SK-N-SH (cell line): Measurements from ENCODE around the gene RNF4. TPM values are rescaled to one million over a fixed set of nuclear protein-coding genes. Genes with fewer than 3 reads are reported as not detected.

ENCODE experiments used
- EP300 ChIP-seq, 2 experiments: IDR thresholded peaks; 2 replicates each; pipeline versions ENCODE4 v1.4.0 to v1.6.1; 2012; ENCODE audit warnings: borderline replicate concordance in 1 of 2, low read depth in 1 of 2, low read length in 1 of 2
- EZH2phosphoT487 ChIP-seq: fragments of 200-600 bp; sonication (generic); IDR thresholded peaks from 2 replicates; pipeline ENCODE4 v1.6.1; 2017; ENCODE audit warnings: low read depth, mixed run types, mild to moderate bottlenecking, antibody characterized with exemption, moderate library complexity, borderline replicate concordance
- FOXM1 ChIP-seq: IDR thresholded peaks from 2 replicates; pipeline ENCODE4 v1.4.0; 2012; ENCODE audit warnings: low read depth, mild to moderate bottlenecking
- GATA2 ChIP-seq: sonication (generic); formaldehyde crosslinking; IDR thresholded peaks from 2 replicates; pipeline ENCODE4 v1.5.0; 2020; ENCODE audit warnings: mild to moderate bottlenecking, missing genetic modification reagents
- MXI1 ChIP-seq: IDR thresholded peaks from 2 replicates; pipeline ENCODE4 v1.6.1; 2012; ENCODE audit warnings: mild to moderate bottlenecking, low read depth, low read length, improper control_type of control experiment
- NFIC ChIP-seq: IDR thresholded peaks from 2 replicates; pipeline ENCODE4 v1.4.0; 2012; ENCODE audit warnings: borderline replicate concordance
- NRF1 ChIP-seq: IDR thresholded peaks from 2 replicates; pipeline ENCODE4 v1.6.1; 2012; ENCODE audit warnings: low read depth, mild to moderate bottlenecking, low read length
- POLR2AphosphoS5 ChIP-seq: IDR thresholded peaks from 2 replicates; pipeline ENCODE4 v1.6.1; 2012; ENCODE audit warnings: low read depth, low read length
- RCOR1 ChIP-seq: fragments of 150-350 bp; IDR thresholded peaks from 2 replicates; pipeline ENCODE4 v1.6.1; 2017; ENCODE audit warnings: antibody characterized with exemption, low read length
- RXRA ChIP-seq: IDR thresholded peaks from 2 replicates; pipeline ENCODE4 v1.4.0; 2012; ENCODE audit warnings: low read depth, mild to moderate bottlenecking, borderline replicate concordance
- YY1 ChIP-seq: IDR thresholded peaks from 2 replicates; pipeline ENCODE4 v1.4.0; 2012; ENCODE audit warnings: low read depth, mild to moderate bottlenecking
- polyA plus RNA-seq, 3 experiments: library from polyadenylated mRNA; depleted of rRNA; stranded (reverse); fragments of >200 nt; gene quantifications; 2 replicates each; pipeline ENCODE4 v1.2.3, GENCODE V29; 2012
- TF ChIP-seq, protein P1 (sequence below): IDR thresholded peaks from 2 replicates; pipeline ENCODE4 v1.4.0; 2012; ENCODE audit warnings: low read depth
- TF ChIP-seq, protein P2 (sequence below): IDR thresholded peaks from 2 replicates; pipeline ENCODE4; 2012
- TF ChIP-seq, protein P3 (sequence below): fragments of 150-350 bp; IDR thresholded peaks from 2 replicates; pipeline ENCODE4 v1.6.1; 2016; ENCODE audit warnings: mild to moderate bottlenecking, low read depth, low read length
- TF ChIP-seq, protein P4 (sequence below): IDR thresholded peaks from 2 replicates; pipeline ENCODE4 v1.6.1; 2012; ENCODE audit warnings: mild to moderate bottlenecking, low read depth, low read length, moderate library complexity
- TF ChIP-seq, protein P5 (sequence below): IDR thresholded peaks from 2 replicates; pipeline ENCODE4 v1.4.0; 2012; ENCODE audit warnings: low read depth, borderline replicate concordance

The RNF4 gene
- polyA plus RNA-seq, 1 of the 3 experiments (the other 2 are of a cell fraction), result 60.7 TPM

DNA sequence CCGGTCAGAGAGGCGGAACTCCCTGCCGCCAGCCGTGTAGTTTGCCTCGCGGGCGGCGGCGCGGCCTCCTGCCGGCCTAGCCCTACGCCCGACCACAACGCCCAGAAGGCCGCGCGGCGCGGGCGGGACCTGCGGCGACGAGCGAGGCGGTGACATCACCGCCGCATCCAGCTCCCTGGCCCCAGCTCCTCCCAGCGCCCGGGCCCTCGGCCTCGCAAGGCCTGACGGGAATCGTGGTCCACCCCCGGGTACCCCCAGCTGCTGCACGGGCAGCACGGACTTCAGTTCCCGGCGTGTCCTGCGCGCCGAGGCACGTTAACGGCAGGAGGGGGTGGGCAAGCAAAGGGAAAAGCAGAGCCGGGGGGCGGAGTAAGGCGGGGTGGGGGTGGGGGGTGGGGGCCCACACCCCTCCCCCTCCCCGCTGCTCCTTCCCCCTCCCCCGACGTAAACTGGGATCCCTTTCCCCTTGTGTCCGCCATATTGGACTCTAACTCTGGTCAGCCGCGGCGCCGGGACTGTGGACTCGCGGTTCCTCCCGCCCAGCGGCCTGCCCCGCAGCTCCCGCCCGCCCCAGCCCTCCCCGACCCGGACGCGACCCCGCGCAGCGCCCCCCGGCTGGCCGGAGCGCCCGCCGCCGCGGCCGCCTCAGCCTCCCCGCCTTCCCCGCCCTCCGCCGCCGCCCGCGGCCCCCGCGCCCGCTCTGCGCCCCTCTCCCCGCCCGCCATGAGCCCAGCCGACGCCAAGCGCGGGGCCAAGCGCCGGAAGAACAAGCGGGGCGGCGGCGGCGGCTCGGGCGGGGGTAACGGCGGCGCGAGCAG is 67.5 kb downstream of the RNF4 start, which contains the start of gene FAM193A (continued):
- TF ChIP-seq, protein P1, sequence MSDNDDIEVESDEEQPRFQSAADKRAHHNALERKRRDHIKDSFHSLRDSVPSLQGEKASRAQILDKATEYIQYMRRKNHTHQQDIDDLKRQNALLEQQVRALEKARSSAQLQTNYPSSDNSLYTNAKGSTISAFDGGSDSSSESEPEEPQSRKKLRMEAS, result no peak; the same call in 1 of the 2 replicates
- TF ChIP-seq NFIC, result no peak
- TF ChIP-seq EZH2phosphoT487, result no peak
- peak; percentile 33; the same call in 1 of the 2 replicates for TF ChIP-seq POLR2AphosphoS5
- no peak; the same call in 1 of the 2 replicates for TF ChIP-seq MXI1
- peak; percentile 78 for TF ChIP-seq YY1
- TF ChIP-seq RCOR1, result no peak
- TF ChIP-seq, protein P2, sequence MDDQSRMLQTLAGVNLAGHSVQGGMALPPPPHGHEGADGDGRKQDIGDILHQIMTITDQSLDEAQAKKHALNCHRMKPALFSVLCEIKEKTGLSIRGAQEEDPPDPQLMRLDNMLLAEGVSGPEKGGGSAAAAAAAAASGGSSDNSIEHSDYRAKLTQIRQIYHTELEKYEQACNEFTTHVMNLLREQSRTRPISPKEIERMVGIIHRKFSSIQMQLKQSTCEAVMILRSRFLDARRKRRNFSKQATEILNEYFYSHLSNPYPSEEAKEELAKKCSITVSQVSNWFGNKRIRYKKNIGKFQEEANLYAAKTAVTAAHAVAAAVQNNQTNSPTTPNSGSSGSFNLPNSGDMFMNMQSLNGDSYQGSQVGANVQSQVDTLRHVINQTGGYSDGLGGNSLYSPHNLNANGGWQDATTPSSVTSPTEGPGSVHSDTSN, result 0 out of 2 replicates have a peak, but pooled peaks have one; percentile 13
- TF ChIP-seq, protein P3, sequence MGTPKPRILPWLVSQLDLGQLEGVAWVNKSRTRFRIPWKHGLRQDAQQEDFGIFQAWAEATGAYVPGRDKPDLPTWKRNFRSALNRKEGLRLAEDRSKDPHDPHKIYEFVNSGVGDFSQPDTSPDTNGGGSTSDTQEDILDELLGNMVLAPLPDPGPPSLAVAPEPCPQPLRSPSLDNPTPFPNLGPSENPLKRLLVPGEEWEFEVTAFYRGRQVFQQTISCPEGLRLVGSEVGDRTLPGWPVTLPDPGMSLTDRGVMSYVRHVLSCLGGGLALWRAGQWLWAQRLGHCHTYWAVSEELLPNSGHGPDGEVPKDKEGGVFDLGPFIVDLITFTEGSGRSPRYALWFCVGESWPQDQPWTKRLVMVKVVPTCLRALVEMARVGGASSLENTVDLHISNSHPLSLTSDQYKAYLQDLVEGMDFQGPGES, result no peak
- TF ChIP-seq GATA2 (CRISPR knock-in tag), result no peak
- TF ChIP-seq NRF1, result no peak
- no peak for TF ChIP-seq RXRA
- TF ChIP-seq EP300 (IDR thresholded peaks at IDR 0.05; ENCODE audit: borderline replicate concordance in 1 of 2, low read depth in 1 of 2, low read length in 1 of 2), result no peak
- TF ChIP-seq FOXM1, result no peak
- TF ChIP-seq, protein P4, sequence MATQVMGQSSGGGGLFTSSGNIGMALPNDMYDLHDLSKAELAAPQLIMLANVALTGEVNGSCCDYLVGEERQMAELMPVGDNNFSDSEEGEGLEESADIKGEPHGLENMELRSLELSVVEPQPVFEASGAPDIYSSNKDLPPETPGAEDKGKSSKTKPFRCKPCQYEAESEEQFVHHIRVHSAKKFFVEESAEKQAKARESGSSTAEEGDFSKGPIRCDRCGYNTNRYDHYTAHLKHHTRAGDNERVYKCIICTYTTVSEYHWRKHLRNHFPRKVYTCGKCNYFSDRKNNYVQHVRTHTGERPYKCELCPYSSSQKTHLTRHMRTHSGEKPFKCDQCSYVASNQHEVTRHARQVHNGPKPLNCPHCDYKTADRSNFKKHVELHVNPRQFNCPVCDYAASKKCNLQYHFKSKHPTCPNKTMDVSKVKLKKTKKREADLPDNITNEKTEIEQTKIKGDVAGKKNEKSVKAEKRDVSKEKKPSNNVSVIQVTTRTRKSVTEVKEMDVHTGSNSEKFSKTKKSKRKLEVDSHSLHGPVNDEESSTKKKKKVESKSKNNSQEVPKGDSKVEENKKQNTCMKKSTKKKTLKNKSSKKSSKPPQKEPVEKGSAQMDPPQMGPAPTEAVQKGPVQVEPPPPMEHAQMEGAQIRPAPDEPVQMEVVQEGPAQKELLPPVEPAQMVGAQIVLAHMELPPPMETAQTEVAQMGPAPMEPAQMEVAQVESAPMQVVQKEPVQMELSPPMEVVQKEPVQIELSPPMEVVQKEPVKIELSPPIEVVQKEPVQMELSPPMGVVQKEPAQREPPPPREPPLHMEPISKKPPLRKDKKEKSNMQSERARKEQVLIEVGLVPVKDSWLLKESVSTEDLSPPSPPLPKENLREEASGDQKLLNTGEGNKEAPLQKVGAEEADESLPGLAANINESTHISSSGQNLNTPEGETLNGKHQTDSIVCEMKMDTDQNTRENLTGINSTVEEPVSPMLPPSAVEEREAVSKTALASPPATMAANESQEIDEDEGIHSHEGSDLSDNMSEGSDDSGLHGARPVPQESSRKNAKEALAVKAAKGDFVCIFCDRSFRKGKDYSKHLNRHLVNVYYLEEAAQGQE, result no peak
- TF ChIP-seq, protein P5, sequence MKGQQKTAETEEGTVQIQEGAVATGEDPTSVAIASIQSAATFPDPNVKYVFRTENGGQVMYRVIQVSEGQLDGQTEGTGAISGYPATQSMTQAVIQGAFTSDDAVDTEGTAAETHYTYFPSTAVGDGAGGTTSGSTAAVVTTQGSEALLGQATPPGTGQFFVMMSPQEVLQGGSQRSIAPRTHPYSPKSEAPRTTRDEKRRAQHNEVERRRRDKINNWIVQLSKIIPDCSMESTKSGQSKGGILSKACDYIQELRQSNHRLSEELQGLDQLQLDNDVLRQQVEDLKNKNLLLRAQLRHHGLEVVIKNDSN, result no peak
